IMR-90 (cell line): Measurements from ENCODE around the gene CRB1. TPM values are rescaled to one million over a fixed set of nuclear protein-coding genes. Genes with fewer than 3 reads are reported as not detected.

Experiments used
- ATAC-seq: fragments of 200-7000 bp; cut with Tn5 transposase; 2 replicates; pipeline ENCODE4 v1.9.1; 2020; ENCODE audit warnings: low read depth, mild to moderate bottlenecking, moderate library complexity
- BruUV-seq: library from RNA; stranded (reverse); fragments of 400-500 nt; replicated peaks from 2 replicates; lab custom pipeline; 2021; lab: Mats Ljungman, UMichigan
- CTCF ChIA-PET: fragments of 300-600 bp; formaldehyde crosslinking; extraction: SDS; loops from one replicate; lab custom pipeline; 2021; ENCODE audit warnings: antibody characterized with exemption; lab: Yijun Ruan, JAX
- POLR2A ChIA-PET: fragments of 300-600 bp; sonication (Branson Sonifier 250); formaldehyde crosslinking; loops from one replicate; lab custom pipeline; 2022; ENCODE audit warnings: antibody characterized with exemption; ENCODE audit not compliant: unreplicated experiment; lab: Charles Lee
- DNase-seq: peaks from one replicate; pipeline ENCODE4 v3.0.0; 2013
- H2AFZ ChIP-seq: replicated peaks from 2 replicates; pipeline ENCODE3; 2013; ENCODE audit warnings: low read length, mild to moderate bottlenecking; ENCODE audit not compliant: poor library complexity
- H2AK5ac ChIP-seq: 2 replicates; pipeline ENCODE4 v1.6.1; 2013; ENCODE audit warnings: low read depth, low read length, inconsistent platforms
- H2AK9ac ChIP-seq: replicated peaks from 2 replicates; pipeline ENCODE3; 2013; ENCODE audit warnings: mild to moderate bottlenecking, low read depth, low read length, moderate library complexity; ENCODE audit not compliant: poor library complexity
- H2BK120ac ChIP-seq: 2 replicates; pipeline ENCODE4 v1.6.1; 2013; ENCODE audit warnings: low read depth, low read length, inconsistent platforms
- H2BK15ac ChIP-seq: 3 replicates; pipeline ENCODE4 v1.6.1; 2013; ENCODE audit warnings: low read depth, low read length, inconsistent platforms
- H2BK20ac ChIP-seq: 2 replicates; pipeline ENCODE4 v1.6.1; 2013; ENCODE audit warnings: low read depth, mild to moderate bottlenecking, inconsistent platforms, low read length, moderate library complexity
- H2BK5ac ChIP-seq: 2 replicates; pipeline ENCODE4 v1.6.1; 2013; ENCODE audit warnings: mild to moderate bottlenecking, low read depth, low read length, inconsistent platforms; ENCODE audit not compliant: poor library complexity, severe bottlenecking
- H3K14ac ChIP-seq: replicated peaks from 2 replicates; pipeline ENCODE4 v1.6.1; 2013; ENCODE audit warnings: low read depth, low read length, inconsistent platforms
- H3K18ac ChIP-seq: 2 replicates; pipeline ENCODE4 v1.6.1; 2013; ENCODE audit warnings: low read depth, low read length, control low read depth
- H3K23ac ChIP-seq: 2 replicates; pipeline ENCODE4 v1.6.1; 2013; ENCODE audit warnings: low read depth, low read length, inconsistent platforms
- H3K27ac ChIP-seq: 2 replicates; pipeline ENCODE4 v1.5.1; 2013; ENCODE audit warnings: mild to moderate bottlenecking, control low read depth, low read length; ENCODE audit not compliant: insufficient read depth
- H3K27me3 ChIP-seq: 2 replicates; pipeline ENCODE4 v1.6.1; 2013; ENCODE audit warnings: low read length; ENCODE audit not compliant: control insufficient read depth, insufficient read depth
- H3K36me3 ChIP-seq: 2 replicates; pipeline ENCODE4 v1.6.1; 2013; ENCODE audit warnings: low read length, mixed read lengths; ENCODE audit not compliant: control insufficient read depth, insufficient read depth
- H3K4ac ChIP-seq: 2 replicates; pipeline ENCODE4 v1.6.1; 2013; ENCODE audit warnings: low read depth, low read length, inconsistent platforms
- H3K4me1 ChIP-seq: 2 replicates; pipeline ENCODE4 v1.6.1; 2013; ENCODE audit warnings: low read length, mixed read lengths; ENCODE audit not compliant: control insufficient read depth, insufficient read depth
- H3K4me2 ChIP-seq: 2 replicates; pipeline ENCODE4 v1.6.1; 2013; ENCODE audit warnings: low read depth, mild to moderate bottlenecking, control low read depth, low read length, moderate library complexity
- H3K4me3 ChIP-seq: 2 replicates; pipeline ENCODE4 v1.5.1; 2013; ENCODE audit warnings: low read depth, mild to moderate bottlenecking, control low read depth, low read length, moderate library complexity; ENCODE audit not compliant: insufficient read depth
- H3K56ac ChIP-seq: 2 replicates; pipeline ENCODE4 v1.6.1; 2013; ENCODE audit warnings: low read length, inconsistent platforms; ENCODE audit not compliant: insufficient read depth; ENCODE audit errors: extremely low read depth
- H3K79me1 ChIP-seq, 2 experiments: 2 replicates each; pipeline ENCODE4 v1.6.1; 2013; ENCODE audit warnings: low read length in 2 of 2, inconsistent platforms in 1 of 2, low read depth in 1 of 2
- H3K9ac ChIP-seq: 2 replicates; pipeline ENCODE4 v1.6.1; 2013; ENCODE audit warnings: low read depth, low read length, control low read depth
- H3K9me1 ChIP-seq: 2 replicates; pipeline ENCODE4 v1.6.1; 2013; ENCODE audit warnings: low read length, inconsistent platforms; ENCODE audit not compliant: insufficient read depth
- H3K9me3 ChIP-seq: 2 replicates; pipeline ENCODE4 v1.6.1; 2013; ENCODE audit warnings: low read length; ENCODE audit not compliant: control insufficient read depth, insufficient read depth
- H4K20me1 ChIP-seq: 2 replicates; pipeline ENCODE4 v1.6.1; 2013; ENCODE audit warnings: low read length, inconsistent platforms; ENCODE audit not compliant: insufficient read depth
- H4K5ac ChIP-seq: 2 replicates; pipeline ENCODE4 v1.6.1; 2013; ENCODE audit warnings: mild to moderate bottlenecking, low read depth, low read length, control low read depth
- H4K8ac ChIP-seq, 2 experiments: 2 replicates each; pipeline ENCODE4 v1.6.1; 2013; ENCODE audit warnings: low read depth in 2 of 2, low read length in 2 of 2, control low read depth in 1 of 2, inconsistent platforms in 1 of 2
- H4K91ac ChIP-seq: 2 replicates; pipeline ENCODE4 v1.6.1; 2013; ENCODE audit warnings: low read depth, low read length, inconsistent platforms; ENCODE audit not compliant: insufficient read depth
- BHLHE40 ChIP-seq: fragments of 150-350 bp; IDR thresholded peaks from 2 replicates; pipeline ENCODE4 v1.6.1; 2016; ENCODE audit warnings: mild to moderate bottlenecking, low read depth, low read length
- CEBPB ChIP-seq: IDR thresholded peaks from 2 replicates; pipeline ENCODE4 v1.6.1; 2012; ENCODE audit warnings: low read depth, low read length, improper control_type of control experiment
- CHD1 ChIP-seq: IDR thresholded peaks from 2 replicates; pipeline ENCODE4 v1.6.1; 2012; ENCODE audit warnings: low read depth, low read length, improper control_type of control experiment
- ELK1 ChIP-seq: fragments of 150-350 bp; IDR thresholded peaks from 2 replicates; pipeline ENCODE4 v1.6.1; 2016; ENCODE audit warnings: low read depth, mild to moderate bottlenecking, low read length, moderate library complexity, borderline replicate concordance
- FOS ChIP-seq: fragments of 150-350 bp; IDR thresholded peaks from 2 replicates; pipeline ENCODE4 v1.6.1; 2016; ENCODE audit warnings: low read depth, low read length
- MAFK ChIP-seq: IDR thresholded peaks from 2 replicates; pipeline ENCODE4 v1.6.1; 2012; ENCODE audit warnings: low read depth, low read length, improper control_type of control experiment
- MAZ ChIP-seq: IDR thresholded peaks from 2 replicates; pipeline ENCODE4 v1.6.1; 2012; ENCODE audit warnings: low read depth, mild to moderate bottlenecking, low read length, improper control_type of control experiment, moderate library complexity, borderline replicate concordance
- MXI1 ChIP-seq: IDR thresholded peaks from 2 replicates; pipeline ENCODE4 v1.6.1; 2012; ENCODE audit warnings: low read depth, mild to moderate bottlenecking, low read length, moderate library complexity, borderline replicate concordance
- NFE2L2 ChIP-seq: fragments of 150-350 bp; IDR thresholded peaks from 2 replicates; pipeline ENCODE4 v1.6.1; 2016; ENCODE audit warnings: low read depth, mild to moderate bottlenecking, low read length
- POLR2A ChIP-seq: IDR thresholded peaks from 2 replicates; pipeline ENCODE4 v1.6.1; 2012; ENCODE audit warnings: mild to moderate bottlenecking, low read depth, low read length
- RAD21 ChIP-seq: IDR thresholded peaks from 2 replicates; pipeline ENCODE4 v1.6.1; 2012; ENCODE audit warnings: low read length, improper control_type of control experiment
- RCOR1 ChIP-seq: IDR thresholded peaks from 2 replicates; pipeline ENCODE4 v1.6.1; 2012; ENCODE audit warnings: mild to moderate bottlenecking, low read length, improper control_type of control experiment; ENCODE audit not compliant: insufficient replicate concordance
- RFX5 ChIP-seq: IDR thresholded peaks from 2 replicates; pipeline ENCODE4 v1.8.0; 2012; ENCODE audit warnings: low read depth, mild to moderate bottlenecking, low read length, moderate library complexity
- SMC3 ChIP-seq: fragments of 150-350 bp; IDR thresholded peaks from 2 replicates; pipeline ENCODE4 v1.6.1; 2016; ENCODE audit warnings: low read depth, mild to moderate bottlenecking, antibody characterized with exemption, low read length, moderate library complexity
- dilution Hi-C: fragments of 300-500 bp; cut with HindIII; formaldehyde crosslinking; loops from one replicate; pipeline ENCODE4 v1.14.3; 2018; ENCODE audit warnings: low sequenced_read_pairs; ENCODE audit not compliant: unreplicated experiment
- in situ Hi-C: fragments of 300-500 bp; cut with MboI; formaldehyde crosslinking; loops from 3 replicates; pipeline ENCODE4 v1.14.3; 2019; ENCODE audit warnings: low sequenced_read_pairs, inconsistent platforms, mixed read lengths
- intact Hi-C: fragments of 100-400 bp; cut with micrococcal nuclease; formaldehyde crosslinking; loops from 2 replicates; pipeline ENCODE4 v1.10.0; 2022
- polyA plus RNA-seq, 3 experiments: library from polyadenylated mRNA; depleted of rRNA; stranded (reverse); fragments of >200 nt; gene quantifications; 2 replicates each; pipeline ENCODE4 v1.2.3, GENCODE V29; 2012; ENCODE audit warnings: low replicate concordance in 1 of 3
- total RNA-seq: library from RNA; depleted of rRNA; stranded (reverse); fragments of >200 nt; gene quantifications from 2 replicates; pipeline ENCODE4 v1.2.3, GENCODE V29; 2012
- TF ChIP-seq, protein P1 (sequence below): fragments of 150-350 bp; IDR thresholded peaks from 2 replicates; pipeline ENCODE4 v1.6.1; 2017; ENCODE audit warnings: mild to moderate bottlenecking, antibody characterized with exemption, low read length, low read depth
- TF ChIP-seq, protein P2 (sequence below): conservative IDR thresholded peaks from 2 replicates; pipeline ENCODE4 v1.5.1; 2012; ENCODE audit warnings: mild to moderate bottlenecking, low read depth, low read length, improper control_type of control experiment

The CRB1 gene
- total and polyA plus RNA-seq, 2 of the 4 experiments (the other 2 are of a cell fraction) = not detected

- Histone ChIP-seq H4K5ac (no peak overlapping the region), H3K4me3 (no peak overlapping the region), H3K23ac (no peak overlapping the region), H4K20me1 (no peaks in the 10 kb centered on the region), H3K9me3 (no peaks in the 10 kb centered on the region), H3K4ac (no peak overlapping the region), H3K9me1 (no peaks in the 10 kb centered on the region), H2BK120ac (no peak overlapping the region), H3K14ac (no peak overlapping the region), H3K27me3 (no peaks in the 10 kb centered on the region), H3K27ac (no peak overlapping the region), H3K79me1 (no peaks in the 10 kb centered on the region), H2BK15ac (no peak overlapping the region), H3K18ac (no peak overlapping the region), H3K9ac (no peak overlapping the region), H2AK9ac (no peak overlapping the region), H3K4me1 (no peaks in the 10 kb centered on the region), H3K36me3 (no peaks in the 10 kb centered on the region), H2AFZ (no peak overlapping the region), H4K8ac (no peak overlapping the region), H3K56ac (no peak overlapping the region), H2AK5ac (no peak overlapping the region), H4K91ac (no peak overlapping the region), H2BK20ac (no peak overlapping the region), H2BK5ac (no peak overlapping the region), H3K4me2 (no peak overlapping the region)
- no TSS peak for BruUV-seq
- ChIA-PET CTCF (no interaction called here), POLR2A (no interaction called here)
- dilution Hi-C loops (no loop called here), intact Hi-C loops (no loop called here), in situ Hi-C loops (no loop called here)
- TF ChIP-seq BHLHE40 (no peak), MAZ (no peak), ELK1 (no peak), POLR2A (no peak), MAFK (no peak), RCOR1 (no peak), NFE2L2 (no peak), SMC3 (no peak), CHD1 (no peak), MXI1 (no peak), CEBPB (no peak), RFX5 (no peak), RAD21 (no peak), FOS (no peak)
- TF ChIP-seq, protein P1, sequence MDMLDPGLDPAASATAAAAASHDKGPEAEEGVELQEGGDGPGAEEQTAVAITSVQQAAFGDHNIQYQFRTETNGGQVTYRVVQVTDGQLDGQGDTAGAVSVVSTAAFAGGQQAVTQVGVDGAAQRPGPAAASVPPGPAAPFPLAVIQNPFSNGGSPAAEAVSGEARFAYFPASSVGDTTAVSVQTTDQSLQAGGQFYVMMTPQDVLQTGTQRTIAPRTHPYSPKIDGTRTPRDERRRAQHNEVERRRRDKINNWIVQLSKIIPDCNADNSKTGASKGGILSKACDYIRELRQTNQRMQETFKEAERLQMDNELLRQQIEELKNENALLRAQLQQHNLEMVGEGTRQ = no peak
- TF ChIP-seq, protein P2, sequence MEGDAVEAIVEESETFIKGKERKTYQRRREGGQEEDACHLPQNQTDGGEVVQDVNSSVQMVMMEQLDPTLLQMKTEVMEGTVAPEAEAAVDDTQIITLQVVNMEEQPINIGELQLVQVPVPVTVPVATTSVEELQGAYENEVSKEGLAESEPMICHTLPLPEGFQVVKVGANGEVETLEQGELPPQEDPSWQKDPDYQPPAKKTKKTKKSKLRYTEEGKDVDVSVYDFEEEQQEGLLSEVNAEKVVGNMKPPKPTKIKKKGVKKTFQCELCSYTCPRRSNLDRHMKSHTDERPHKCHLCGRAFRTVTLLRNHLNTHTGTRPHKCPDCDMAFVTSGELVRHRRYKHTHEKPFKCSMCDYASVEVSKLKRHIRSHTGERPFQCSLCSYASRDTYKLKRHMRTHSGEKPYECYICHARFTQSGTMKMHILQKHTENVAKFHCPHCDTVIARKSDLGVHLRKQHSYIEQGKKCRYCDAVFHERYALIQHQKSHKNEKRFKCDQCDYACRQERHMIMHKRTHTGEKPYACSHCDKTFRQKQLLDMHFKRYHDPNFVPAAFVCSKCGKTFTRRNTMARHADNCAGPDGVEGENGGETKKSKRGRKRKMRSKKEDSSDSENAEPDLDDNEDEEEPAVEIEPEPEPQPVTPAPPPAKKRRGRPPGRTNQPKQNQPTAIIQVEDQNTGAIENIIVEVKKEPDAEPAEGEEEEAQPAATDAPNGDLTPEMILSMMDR = no peak
- no peak for ATAC-seq
- no peak for DNase-seq
Observed at GRCh38 chr1:197218857-197219256, 49.2 kb upstream of the CRB1 start.
